LHCN-M2 (cell line): Measurements from ENCODE around the gene PCYT1B. TPM values are rescaled to one million over a fixed set of nuclear protein-coding genes. Genes with fewer than 3 reads are reported as not detected.
"Not testable (repeated sequence)": the region's sequence is repeated elsewhere in the genome, so short reads cannot be mapped to it uniquely, and the experiment has no call there.

ENCODE experiments used
- DNase-seq: peaks from one replicate; pipeline ENCODE4 v3.0.0-alpha.2; 2012; ENCODE audit warnings: low read depth
- polyA plus RNA-seq: library from polyadenylated mRNA; unstranded; fragments of >200 nt; gene quantifications from one replicate; pipeline ENCODE4 v1.2.1, GENCODE V29; 2012; ENCODE audit warnings: missing spikeins
- total RNA-seq: library from RNA; depleted of rRNA; stranded (reverse); fragments of >200 nt; gene quantifications from 2 replicates; pipeline ENCODE4 v1.2.3, GENCODE V29; 2014; rRNA removed

PCYT1B gene
- total RNA-seq: not detected in 2 replicates
- polyA plus RNA-seq: 0.02 TPM

DNA sequence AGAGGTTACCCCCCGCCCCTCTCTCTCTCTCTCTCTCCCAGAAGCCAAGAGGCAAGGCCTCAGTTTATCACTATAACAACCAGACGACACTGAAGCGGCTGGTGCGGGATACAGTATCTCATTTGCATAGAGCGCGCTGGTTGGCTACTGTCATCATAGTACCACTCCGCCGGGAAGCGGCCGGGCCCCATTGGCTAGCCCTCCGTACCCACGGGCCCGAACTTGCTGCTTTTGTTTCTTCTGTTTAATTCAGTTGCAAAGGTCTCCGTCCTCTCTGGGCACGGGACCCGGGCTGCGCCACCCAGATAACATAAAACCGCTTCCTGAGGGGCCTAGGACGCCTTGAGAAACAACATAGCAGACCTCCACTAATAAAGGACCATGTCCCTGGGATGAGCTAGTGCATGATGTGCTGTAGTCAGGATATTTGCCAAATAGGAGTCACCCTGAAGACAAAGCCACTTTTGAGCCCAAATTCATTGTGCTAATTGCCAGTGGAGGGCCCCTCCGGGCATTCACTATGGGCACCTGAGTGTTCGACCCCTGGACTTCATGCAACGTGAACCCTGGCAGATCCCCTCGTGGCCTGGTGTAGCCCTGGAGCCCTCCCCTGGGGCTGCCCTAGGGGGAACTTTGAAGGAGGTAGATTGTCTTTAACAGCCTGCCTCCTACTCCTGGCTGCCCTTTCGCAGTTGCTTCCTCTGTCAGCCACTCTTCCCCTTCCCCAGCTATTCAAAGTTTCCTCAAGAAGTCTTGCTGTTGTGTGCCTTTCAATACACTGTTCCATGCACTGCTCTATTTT is at the start of gene PCYT1B:
TSS of gene PCYT1B (minus strand) at position 91 of the 802 bp plus-strand sequence. CDS start 242 bp downstream, outside the sequence.
- DNase-seq: peak; percentile 44

DNA sequence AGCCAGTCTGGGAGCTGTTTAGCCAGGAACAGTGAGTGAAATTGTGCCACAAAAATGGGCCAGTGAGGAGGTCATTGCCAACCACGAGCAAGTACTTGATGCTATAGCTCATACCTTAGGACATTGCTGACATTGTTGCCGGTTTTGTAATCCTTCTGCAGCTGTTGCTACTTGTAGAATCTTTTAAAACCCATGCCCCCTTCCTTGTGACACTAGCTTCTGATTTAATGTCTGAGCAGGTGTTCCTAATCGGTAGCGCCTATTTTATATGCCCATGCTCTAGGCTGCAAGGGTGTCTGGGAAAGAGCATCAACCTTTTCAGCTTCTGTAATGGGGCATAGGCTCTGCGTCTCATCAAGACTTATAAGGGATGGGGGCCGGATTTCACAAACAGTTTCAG is 49.1 kb upstream of the PCYT1B start:
- peak; percentile 82 for DNase-seq

DNA sequence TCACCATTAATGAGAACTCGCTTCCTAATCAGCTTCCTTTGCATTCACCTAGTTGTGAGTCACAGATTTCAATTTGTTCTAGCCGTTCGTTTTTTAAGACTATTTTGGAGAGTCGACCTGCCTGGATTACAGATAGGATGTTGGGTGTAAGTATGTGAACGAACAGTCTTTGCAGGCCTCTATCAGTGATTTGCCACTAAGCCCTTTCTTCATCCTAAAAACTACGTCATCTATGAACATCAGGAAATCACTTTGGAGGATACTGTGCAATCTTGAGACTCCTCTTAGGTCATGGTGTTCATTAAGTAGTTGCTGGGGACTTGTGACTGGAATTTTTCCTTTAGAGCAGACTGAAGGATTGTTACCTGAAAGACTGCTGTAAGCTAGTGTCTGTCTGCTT is 47.7 kb upstream of the PCYT1B start:
- DNase-seq: no peak

DNA sequence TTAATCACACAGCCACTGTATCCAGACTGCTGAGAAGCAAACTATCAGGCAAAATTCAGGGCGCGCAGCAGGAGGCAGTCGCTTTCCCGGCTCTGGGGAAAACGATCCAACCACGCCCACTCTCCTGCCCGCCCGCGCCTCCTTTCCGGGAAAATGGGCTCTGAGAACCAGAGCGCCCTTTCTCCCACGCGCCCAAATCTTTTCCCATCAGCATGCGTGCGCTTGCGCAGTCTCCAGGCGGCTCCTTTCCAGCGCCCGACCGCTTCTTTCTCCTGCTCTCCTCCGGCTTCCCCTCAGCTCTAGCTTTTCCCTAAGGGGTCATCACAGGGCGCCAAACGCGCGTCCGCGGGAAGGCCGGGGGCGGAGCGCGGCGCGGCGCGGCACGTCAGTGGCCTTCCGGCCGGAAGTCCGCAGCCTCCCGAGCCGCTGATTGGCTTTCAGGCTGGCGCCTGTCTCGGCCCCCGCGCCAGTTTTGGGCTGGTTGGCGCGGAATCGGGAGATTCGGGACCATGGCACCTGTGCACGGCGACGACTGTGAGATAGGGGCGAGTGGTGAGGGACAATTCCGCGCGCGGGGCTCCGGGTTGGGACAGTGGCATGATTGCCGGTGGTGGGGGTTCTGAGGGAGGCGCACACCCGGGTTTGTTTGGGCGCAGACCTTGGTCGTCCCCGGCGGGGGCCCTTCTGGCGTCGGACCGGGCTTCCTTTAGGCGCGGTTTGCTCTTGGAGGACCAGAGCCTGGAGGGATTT is 46.5 kb upstream of the PCYT1B start, which contains the start of gene POLA1:
TSS of gene POLA1 (plus strand) at position 466 of the 750 bp plus-strand sequence. CDS start at position 510, 44 bp downstream.
- peak; percentile 94 for DNase-seq

DNA sequence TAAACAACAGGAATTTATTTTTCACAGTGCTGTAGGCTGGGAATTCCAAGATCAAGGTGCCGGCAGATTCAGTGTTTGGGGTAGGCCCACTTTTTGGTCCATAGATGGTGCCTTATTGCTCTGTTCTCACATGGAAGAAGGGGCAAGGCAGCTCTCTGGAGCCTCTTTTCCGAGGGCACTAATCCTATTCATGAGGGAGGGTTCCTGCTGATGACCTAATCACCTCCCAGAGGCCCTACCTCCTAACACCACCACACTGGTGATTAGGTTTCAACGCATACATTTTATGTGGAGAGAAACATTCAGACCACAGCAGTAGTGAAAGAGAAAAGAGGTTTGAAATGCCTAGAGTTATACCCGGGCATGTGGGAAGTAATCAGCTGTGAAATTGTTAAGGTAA is 45.2 kb upstream of the PCYT1B start:
- no peak for DNase-seq

DNA sequence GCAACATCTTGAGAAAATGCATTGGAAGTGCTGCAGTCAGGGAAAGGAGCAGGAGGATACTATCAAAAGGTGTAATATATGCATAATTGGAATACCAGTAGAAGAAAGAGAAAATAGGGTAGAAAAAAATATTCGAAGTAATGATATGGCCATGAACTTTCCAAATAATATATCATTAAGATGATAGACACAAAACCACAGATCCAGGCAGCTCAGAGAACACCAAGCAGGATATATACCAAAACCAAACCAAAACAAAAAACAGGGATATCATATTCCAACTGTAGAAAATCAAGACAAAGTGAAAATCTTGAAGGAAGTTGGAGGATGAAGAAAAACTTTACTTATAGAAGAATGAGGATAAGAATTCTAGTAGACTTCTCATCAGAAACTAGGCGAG is 36.9 kb upstream of the PCYT1B start:
- DNase-seq: no peak

DNA sequence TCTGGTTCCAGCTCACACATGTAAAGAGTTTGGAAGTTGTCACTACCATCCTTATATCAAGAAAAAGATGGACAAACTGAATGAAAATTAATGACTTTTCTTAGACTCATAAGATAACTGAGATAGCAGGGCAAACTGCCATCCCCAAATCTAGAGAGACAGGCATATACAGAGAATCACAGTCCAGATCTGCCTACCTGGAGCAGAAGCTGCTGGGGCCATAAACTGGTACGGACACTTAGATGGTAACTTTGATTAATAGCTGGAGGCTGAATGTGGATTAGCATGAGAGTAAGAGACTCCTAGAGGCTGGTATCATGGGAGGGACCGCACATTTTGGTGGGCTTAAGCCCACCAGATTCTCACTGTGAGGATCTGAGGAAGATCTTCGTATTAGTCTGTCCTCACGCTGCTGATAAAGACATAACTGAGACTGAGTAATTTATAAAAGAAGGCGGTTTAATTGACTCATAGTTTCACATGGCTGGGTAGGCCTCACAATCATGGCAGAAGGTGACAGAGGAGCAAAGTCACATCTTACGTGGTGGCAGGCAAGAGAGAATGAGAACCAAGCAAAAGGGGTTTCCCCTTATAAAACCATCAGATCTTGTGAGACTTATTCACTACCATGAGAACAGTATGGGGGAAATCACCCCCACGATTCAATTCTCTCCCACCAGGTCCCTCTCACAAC is 35.7 kb upstream of the PCYT1B start:
- DNase-seq: no peak

DNA sequence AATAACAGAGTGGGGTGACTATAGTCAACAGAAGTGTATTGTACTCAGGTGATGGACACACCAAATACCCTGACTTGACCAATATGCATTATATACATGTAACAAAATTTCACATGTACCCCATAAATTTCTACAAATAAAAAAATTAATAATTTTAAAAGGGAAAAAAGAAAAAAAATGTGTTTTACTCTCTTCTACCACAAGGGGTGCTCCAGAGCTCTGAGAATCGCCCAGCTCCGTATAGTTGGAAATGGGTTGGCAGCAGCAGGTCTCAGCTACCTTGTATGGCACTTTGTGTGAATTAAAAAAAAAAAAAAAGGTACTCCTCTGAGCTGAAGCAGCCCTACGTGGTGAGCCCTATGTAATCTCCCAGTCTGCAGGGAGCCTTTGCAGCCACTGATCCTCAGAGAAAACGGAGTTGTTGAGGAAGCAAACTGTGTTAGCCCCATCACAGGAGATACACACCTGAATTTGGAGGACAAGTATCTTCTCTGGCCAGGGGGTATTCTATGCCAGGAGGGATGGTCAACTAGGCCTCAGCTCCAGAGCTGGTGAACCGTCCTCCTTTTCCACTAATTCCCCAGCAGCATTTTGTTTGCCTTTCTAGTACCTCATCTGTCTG is 29.4 kb upstream of the PCYT1B start:
- no peak for DNase-seq

DNA sequence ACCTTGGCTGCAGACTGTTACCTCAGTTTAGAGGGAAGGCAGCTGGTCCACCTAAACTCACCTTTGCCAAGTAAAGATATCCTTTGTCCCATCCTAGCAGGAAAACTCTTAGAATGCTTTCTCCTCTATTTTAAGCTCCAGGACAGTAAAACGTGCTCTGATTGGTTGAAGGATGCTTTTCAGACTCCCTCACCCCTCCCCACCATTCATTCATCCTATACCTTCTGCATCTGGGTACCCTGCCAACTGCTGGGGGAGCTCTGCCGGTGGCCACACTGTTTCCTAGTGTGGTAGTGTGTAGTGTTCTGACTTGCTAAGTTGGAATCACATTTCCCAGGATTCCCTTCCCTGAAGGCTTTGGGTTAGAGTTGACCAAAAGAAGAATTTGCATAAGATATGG is 26.3 kb upstream of the PCYT1B start:
- DNase-seq: no peak

DNA sequence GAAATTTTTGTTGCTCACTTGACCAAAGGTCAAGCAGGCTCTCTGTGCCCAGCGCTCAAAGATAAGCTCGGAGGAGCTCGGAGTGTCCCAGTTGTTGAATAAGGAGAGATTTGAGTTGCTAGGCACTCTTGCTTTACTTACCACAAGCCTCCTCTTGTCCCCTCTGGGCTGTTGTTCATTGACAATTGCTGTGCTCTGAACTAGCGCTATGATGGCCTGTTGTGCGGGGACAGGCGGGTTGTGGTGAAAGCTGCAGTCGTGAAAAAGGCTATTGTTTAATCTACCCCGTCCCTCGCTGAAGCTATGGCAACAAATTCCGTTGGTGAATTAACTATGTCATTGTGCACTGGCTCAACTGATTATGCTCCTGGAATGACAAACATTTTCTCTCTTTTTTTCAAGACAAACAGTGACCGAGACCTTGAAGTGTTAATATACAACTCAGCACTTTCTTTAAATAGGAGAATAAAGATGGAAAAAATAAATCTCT is 25.6 kb upstream of the PCYT1B start:
- DNase-seq: no peak

DNA sequence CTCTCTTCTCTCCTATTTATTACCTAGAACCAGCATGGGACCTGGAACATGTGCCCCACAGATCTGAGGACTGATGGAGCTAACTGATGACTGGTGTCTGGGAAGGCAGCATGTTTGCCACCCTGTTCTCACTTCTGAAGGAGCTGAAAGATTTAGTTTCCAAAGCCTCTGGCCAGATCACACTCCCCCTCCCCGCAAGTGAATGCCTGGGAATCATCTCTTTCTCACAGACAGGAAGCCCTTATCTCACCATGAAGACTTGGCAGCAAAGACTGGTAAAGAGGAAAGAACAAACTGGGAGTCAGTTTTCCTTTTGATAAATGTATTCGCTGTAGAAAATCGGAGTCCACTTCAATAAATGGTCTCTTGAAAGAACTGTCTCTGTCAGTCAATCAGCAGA is 21.0 kb upstream of the PCYT1B start:
- DNase-seq: no peak

DNA sequence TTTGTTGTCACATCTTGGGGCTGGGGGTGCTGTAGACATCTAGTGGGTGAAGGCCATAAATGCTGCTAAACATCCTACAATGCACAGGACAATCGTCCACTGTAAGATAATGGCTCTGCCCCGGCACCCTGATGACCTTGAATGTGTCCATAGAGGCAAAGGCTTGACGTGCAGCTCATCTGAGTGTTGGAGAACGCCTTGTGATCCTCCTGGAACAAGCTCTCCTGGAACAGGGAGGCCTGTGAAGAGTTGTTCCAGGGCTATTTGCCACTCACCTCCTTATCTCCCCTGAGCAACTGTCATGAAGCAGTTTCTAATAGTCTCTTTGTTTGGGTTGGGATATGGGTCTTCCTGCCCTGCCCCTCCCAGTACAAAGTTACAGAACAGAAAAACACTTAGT is 15.2 kb upstream of the PCYT1B start:
- DNase-seq: no peak

DNA sequence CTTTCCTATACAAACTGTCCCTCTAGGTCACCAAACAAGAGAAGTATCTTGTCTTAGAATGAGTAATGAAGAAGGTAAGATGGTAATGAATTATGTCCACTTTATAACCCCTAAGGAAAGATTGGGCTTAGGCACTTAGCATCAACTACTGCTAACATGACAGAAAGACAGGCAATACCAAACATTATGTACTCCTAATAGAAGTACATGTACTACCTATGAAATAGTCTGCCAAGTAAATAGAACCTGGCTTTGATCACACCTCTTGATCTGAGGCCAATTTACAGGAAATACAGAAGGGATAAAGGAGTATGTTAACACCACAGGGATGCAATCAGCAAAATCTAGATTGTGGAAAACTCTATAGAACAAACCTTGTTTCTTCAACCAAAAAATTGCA is 14.1 kb upstream of the PCYT1B start:
- no peak for DNase-seq

DNA sequence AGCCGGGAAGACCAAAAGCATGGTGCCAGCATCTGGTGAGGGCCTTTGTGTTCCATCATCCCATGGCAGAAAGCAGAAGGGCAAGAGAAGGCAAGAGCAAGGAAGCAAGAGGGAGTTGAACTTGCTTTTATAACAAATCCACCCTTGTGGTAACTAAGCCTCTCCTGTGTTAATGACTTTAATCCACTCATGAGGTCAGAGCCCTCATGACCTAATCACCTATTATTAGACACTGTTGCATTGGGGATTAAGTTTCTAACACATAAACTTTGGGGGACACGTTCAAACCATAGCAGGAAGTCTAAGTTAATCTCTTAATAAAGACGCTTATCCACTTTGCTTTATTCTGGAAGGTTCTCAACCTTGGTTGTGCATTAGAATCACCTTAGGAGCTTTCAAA is 12.5 kb upstream of the PCYT1B start:
- DNase-seq: no peak

DNA sequence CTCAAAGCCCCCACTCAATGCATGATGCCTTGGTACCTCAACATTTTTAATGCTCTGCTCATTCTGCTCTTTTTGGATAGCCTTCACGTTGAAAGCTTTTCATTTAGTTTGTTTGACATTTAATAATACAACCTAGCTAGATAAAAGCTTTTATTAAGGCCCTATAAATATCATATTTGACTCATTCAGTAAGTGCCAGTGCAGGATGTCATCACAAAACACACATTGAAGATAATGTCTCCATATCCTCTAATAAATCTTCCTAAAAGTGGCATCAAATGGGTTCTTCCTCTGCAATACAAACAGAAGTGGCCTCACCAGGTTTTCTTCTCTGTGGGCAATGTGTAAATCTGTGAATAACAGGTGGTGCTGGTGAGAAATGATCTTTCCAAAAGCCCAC is 12.0 kb upstream of the PCYT1B start:
- no peak for DNase-seq

DNA sequence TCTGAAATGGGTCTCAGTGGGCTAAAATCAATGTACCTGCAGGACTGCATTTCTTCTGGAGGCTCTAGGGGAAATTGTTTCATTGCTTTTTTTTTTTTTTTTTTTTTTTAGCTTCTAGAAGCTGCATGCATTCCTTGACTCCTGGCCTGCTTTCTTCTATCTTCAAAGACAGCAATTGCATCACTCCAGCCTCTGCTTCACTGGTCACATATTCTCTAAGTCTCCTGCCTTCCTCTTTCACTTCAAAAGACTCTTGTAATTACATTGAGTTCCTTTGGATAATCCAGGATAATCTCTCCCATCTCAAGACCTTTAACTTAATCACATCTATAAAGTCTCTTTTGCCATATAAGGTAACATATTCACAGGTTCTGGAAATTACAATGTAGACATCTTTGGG is 11.3 kb upstream of the PCYT1B start:
- DNase-seq: no peak

DNA sequence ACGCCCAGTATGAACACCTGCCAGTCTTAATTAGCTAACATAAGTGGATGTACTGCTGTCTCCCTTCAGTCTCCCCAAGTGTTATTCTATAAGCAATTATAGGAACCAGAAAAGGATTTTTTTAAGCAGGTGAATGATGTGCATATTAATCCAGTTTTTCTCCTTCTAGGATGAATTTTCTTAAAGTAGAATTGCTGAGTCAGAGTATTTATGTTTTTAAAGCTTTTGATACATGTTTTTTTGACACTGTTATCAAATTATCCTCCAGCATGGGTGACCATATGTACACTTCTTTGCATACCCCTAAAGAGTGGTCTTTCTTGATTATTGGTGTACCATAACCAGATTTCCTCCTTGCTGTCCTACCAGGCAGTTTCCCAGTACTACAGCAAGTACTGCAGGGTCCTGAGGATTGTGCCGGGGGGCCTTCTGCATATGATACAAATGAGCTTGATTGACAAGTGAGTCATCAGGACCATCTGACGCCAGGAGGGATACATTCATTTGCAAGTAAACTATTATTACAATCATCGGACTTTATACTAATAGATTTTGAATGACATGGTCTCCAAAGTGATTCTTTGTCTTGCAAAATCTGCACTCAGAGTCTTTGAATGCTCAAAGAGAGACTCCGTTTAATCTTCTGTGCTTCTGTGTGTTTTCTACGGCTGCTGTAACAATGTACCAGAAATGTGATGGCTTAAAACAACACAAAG is 10.7 kb upstream of the PCYT1B start:
- no peak for DNase-seq

DNA sequence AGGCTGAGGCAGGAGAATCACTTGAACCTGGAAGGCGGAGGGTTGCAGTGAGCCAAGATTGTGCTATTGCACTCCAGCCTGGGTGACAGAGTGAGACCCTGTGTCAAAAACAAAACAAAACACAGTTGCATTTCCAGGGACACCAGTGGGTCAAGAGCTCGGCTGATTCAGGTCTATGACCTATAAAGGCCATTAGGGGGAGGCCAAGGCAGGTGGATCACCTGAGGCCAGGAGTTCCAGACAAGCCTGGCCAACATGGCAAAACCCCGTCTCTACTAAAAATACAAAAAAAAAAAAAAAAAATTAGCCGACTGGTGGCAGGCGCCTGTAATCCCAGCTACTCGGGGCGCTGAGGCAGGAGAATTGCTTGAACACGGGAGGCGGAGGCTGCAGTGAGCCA is 8.5 kb upstream of the PCYT1B start:
- DNase-seq: not testable (repeated sequence)

DNA sequence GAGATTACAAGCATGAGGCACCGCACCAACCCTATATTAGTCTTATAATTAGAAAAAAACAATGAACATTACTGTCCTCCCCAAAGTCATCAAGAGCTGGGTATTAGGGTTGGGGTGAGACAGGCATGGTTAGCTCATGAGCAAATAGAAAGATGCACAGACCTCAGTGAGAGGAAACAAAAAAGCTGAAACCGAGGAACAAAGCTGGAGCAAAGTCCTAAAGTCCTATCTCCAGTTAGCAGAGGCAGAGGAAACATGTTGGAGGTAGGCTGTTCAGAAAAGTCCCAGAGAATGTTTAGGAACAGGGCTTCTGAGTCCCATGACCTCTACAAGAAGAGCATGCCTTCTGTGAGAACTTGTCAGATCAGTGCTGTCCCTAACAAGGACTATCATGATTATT is 4.6 kb upstream of the PCYT1B start:
- DNase-seq: no peak

DNA sequence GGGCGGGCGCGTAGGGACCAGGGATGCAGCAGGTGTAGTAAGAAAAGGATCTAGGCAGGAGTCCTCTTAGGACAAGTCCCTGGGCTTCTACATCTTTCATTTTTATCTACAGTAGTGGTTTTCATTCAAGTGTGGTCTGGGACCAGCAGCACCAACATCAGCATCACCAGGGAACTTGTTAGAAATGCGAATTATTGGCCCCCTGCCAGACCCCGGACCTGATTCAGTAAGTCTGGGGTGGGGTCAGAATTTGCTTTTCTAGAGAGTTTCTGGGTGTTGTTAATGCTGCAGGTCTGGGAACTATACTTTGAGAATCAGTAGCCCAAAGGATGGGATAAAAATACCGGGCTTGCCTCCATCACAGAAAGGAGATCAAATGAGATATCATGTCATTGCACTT is 1.3 kb upstream of the PCYT1B start:
- no peak for DNase-seq

DNA sequence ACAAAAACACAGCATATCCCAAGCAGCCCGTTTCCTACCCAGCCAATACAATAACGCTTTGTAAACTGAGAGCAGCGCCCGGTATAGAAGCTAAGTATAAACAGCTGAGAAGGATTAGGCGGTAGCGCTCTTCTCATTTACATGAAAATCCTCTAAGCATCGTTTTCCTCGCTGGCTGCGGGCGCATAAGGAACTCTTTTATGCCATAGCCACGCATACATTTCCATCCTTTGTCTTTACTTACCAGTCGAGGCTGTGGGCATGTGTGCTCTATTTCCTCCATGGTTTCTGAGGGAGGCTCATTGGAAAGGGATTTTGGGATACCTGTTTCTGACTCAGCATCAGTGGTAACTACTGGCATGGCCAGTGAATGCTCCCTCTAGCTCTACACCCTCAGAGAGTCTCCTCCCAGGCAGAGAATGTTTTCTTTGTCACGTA is 383 bp downstream of the PCYT1B start:
- DNase-seq: peak; percentile 1
